Measurements from ENCODE around the gene AP3B2. TPM values are rescaled to one million over a fixed set of nuclear protein-coding genes. Genes with fewer than 3 reads are reported as not detected.

The AP3B2 gene
- total RNA-seq, 1 experiment from 2014 or later: not detected

GRCh38 chr15:82689147-82689546 lies 20.5 kb downstream of the AP3B2 start:
- H2AFZ ChIP-seq (ENCODE audit: low read length): no peak overlapping the region
- H3K27ac ChIP-seq (ENCODE audit: low read length): no peak overlapping the region
- H3K79me2 ChIP-seq (ENCODE audit: low read length): no peaks in the 10 kb centered on the region
- no peak overlapping the region for H3K9ac ChIP-seq (ENCODE audit: low read length)
- no peaks in the 10 kb centered on the region for H3K4me1 ChIP-seq (ENCODE audit: low read length)
- H4K20me1 ChIP-seq (ENCODE audit: insufficient read depth, low read depth, low read length): no peaks in the 10 kb centered on the region
- no peaks in the 10 kb centered on the region for H3K36me3 ChIP-seq (ENCODE audit: insufficient read depth, low read length)
- no peaks in the 10 kb centered on the region for H3K27me3 ChIP-seq (ENCODE audit: low read length)
- H3K4me2 ChIP-seq (ENCODE audit: low read depth, low read length, poor library complexity, severe bottlenecking): no peak overlapping the region
- DNase-seq: no peak
- no peak overlapping the region for H3K4me3 ChIP-seq (ENCODE audit: low read length)
- no peaks in the 10 kb centered on the region for H3K9me2 ChIP-seq (replicated peaks; ENCODE audit: insufficient read depth, low read length)
- no peaks in the 10 kb centered on the region for H3K9me3 ChIP-seq (ENCODE audit: low read length)

GRCh38 chr15:82688691-82689090 lies 21.0 kb downstream of the AP3B2 start:
- H3K9ac ChIP-seq (ENCODE audit: low read length): no peak overlapping the region
- no peaks in the 10 kb centered on the region for H3K36me3 ChIP-seq (ENCODE audit: insufficient read depth, low read length)
- no peaks in the 10 kb centered on the region for H3K9me2 ChIP-seq (replicated peaks; ENCODE audit: insufficient read depth, low read length)
- H4K20me1 ChIP-seq (ENCODE audit: insufficient read depth, low read depth, low read length): no peaks in the 10 kb centered on the region
- H3K4me1 ChIP-seq (ENCODE audit: low read length): no peaks in the 10 kb centered on the region
- no peak for DNase-seq
- no peak overlapping the region for H2AFZ ChIP-seq (ENCODE audit: low read length)
- no peaks in the 10 kb centered on the region for H3K9me3 ChIP-seq (ENCODE audit: low read length)
- H3K79me2 ChIP-seq (ENCODE audit: low read length): no peaks in the 10 kb centered on the region
- H3K4me3 ChIP-seq (ENCODE audit: low read length): no peak overlapping the region
- H3K27me3 ChIP-seq (ENCODE audit: low read length): no peaks in the 10 kb centered on the region
- no peak overlapping the region for H3K4me2 ChIP-seq (ENCODE audit: low read depth, low read length, poor library complexity, severe bottlenecking)
- H3K27ac ChIP-seq (ENCODE audit: low read length): no peak overlapping the region

- no peak for DNase-seq
- Histone ChIP-seq H3K27me3 (ENCODE audit: low read length) (no peaks in the 10 kb centered on the region), H3K4me3 (ENCODE audit: low read length) (no peak overlapping the region), H3K9me3 (ENCODE audit: low read length) (no peaks in the 10 kb centered on the region), H3K4me2 (ENCODE audit: low read depth, low read length, poor library complexity, severe bottlenecking) (no peak overlapping the region), H3K79me2 (ENCODE audit: low read length) (no peaks in the 10 kb centered on the region), H3K9ac (ENCODE audit: low read length) (no peak overlapping the region), H4K20me1 (ENCODE audit: insufficient read depth, low read depth, low read length) (no peaks in the 10 kb centered on the region), H2AFZ (ENCODE audit: low read length) (no peak overlapping the region), H3K36me3 (ENCODE audit: insufficient read depth, low read length) (no peaks in the 10 kb centered on the region), H3K4me1 (ENCODE audit: low read length) (no peaks in the 10 kb centered on the region), H3K9me2 (replicated peaks; ENCODE audit: insufficient read depth, low read length) (no peaks in the 10 kb centered on the region), H3K27ac (ENCODE audit: low read length) (no peak overlapping the region)
Observed at GRCh38 chr15:82681371-82681770, 28.3 kb downstream of the AP3B2 start.

DNA sequence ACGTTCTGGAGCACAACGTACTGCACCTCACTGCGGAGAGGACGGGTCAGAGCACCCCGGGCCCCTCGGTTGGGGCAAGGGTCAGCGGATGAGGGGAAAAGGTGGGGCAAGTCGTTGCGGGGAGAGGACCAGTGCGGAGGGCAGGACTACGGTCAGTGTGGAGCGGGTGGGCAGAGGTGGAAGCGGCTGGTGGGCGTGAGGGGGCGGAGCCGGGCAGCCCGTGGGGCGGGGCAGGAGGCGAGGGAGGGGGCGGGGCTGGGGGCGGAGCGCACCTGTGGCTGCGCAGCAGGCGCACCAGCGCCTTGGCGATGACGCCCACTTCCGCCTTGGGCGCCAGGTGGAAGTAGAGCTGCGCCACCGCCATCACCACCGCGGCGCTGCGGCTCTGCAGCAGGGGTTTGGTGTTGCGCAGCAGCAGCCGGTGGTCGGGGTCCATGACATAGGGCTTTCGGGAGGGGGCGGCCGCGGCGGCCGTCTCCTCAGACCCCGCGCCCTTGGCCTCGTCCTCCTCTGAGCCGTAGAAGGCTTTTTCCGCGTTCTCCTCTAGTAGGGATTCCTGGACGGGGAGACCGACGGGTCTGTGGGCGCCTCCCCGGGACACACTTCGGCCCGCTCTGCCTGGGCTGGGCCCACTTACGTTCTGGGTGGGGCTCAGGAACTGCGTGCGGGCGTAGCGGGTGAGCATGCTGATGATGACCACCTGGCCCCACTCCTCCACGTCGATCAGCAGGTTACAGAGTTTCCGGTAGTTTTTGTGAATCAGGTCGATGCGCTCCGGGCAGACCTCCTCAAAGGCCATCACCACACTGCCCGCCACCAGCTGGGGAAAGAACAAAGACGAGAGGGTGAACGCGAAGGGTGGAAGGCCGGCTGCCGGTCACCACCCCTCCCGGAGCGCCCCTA lies 29.2 kb downstream of the AP3B2 start:
- no peak overlapping the region for H3K4me2 ChIP-seq (ENCODE audit: low read depth, low read length, poor library complexity, severe bottlenecking)
- no peak overlapping the region for H3K4me3 ChIP-seq (ENCODE audit: low read length)
- H4K20me1 ChIP-seq (ENCODE audit: insufficient read depth, low read depth, low read length): no peaks in the 10 kb centered on the region
- no peaks in the 10 kb centered on the region for H3K9me3 ChIP-seq (ENCODE audit: low read length)
- no peak overlapping the region for H3K9ac ChIP-seq (ENCODE audit: low read length)
- no peak overlapping the region for H2AFZ ChIP-seq (ENCODE audit: low read length)
- H3K9me2 ChIP-seq (replicated peaks; ENCODE audit: insufficient read depth, low read length): no peaks in the 10 kb centered on the region
- H3K36me3 ChIP-seq (ENCODE audit: insufficient read depth, low read length): no peaks in the 10 kb centered on the region
- DNase-seq: no peak
- H3K4me1 ChIP-seq (ENCODE audit: low read length): no peaks in the 10 kb centered on the region
- no peak overlapping the region for H3K27ac ChIP-seq (ENCODE audit: low read length)
- H3K79me2 ChIP-seq (ENCODE audit: low read length): no peaks in the 10 kb centered on the region
- H3K27me3 ChIP-seq (ENCODE audit: low read length): no peaks in the 10 kb centered on the region

- no peaks in the 10 kb centered on the region for H3K9me3 ChIP-seq (ENCODE audit: low read length)
- no peaks in the 10 kb centered on the region for H3K27me3 ChIP-seq (ENCODE audit: low read length)
- no peak overlapping the region for H3K4me3 ChIP-seq (ENCODE audit: low read length)
- H3K4me1 ChIP-seq (ENCODE audit: low read length): no peaks in the 10 kb centered on the region
- H2AFZ ChIP-seq (ENCODE audit: low read length): no peak overlapping the region
- H4K20me1 ChIP-seq (ENCODE audit: insufficient read depth, low read depth, low read length): no peaks in the 10 kb centered on the region
- no peak overlapping the region for H3K27ac ChIP-seq (ENCODE audit: low read length)
- H3K36me3 ChIP-seq (ENCODE audit: insufficient read depth, low read length): no peaks in the 10 kb centered on the region
- H3K9ac ChIP-seq (ENCODE audit: low read length): no peak overlapping the region
- H3K9me2 ChIP-seq (replicated peaks; ENCODE audit: insufficient read depth, low read length): no peaks in the 10 kb centered on the region
- no peak for DNase-seq
- no peaks in the 10 kb centered on the region for H3K79me2 ChIP-seq (ENCODE audit: low read length)
- H3K4me2 ChIP-seq (ENCODE audit: low read depth, low read length, poor library complexity, severe bottlenecking): no peak overlapping the region
Observed at GRCh38 chr15:82679626-82680199, 30.0 kb downstream of the AP3B2 start.

DNA sequence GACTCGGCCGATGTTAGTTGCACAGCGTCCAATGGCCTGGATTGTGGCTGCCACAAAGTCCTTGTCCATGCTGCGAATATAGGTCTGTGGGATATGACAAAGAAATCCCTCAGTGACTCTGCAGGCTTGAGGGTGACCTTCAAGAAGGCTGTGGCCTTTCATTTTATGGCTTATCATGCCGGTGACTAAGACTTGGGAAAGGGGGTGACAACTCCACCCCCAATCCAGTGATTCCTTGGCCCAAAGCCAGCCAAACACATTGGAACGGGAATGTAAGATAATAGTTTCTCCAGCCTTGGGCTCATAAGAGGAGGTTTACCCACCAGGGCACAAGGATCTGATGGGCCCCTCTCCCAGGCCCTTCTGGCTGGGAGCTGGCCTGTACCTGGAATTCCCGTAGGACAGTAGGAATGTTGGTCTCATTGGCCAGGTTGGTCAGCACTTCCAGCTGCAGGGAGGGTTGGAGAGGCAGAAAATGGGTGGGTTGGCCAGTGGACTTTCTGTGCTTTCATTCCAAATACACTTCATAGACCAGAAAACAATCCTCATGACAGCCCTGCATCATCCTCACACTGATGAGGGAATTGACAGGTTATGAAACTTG lies 31.9 kb downstream of the AP3B2 start:
- Histone ChIP-seq H3K36me3 (ENCODE audit: insufficient read depth, low read length) (no peaks in the 10 kb centered on the region), H3K4me2 (ENCODE audit: low read depth, low read length, poor library complexity, severe bottlenecking) (no peak overlapping the region), H3K4me1 (ENCODE audit: low read length) (no peaks in the 10 kb centered on the region), H3K79me2 (ENCODE audit: low read length) (no peaks in the 10 kb centered on the region), H2AFZ (ENCODE audit: low read length) (no peak overlapping the region), H3K9me2 (replicated peaks; ENCODE audit: insufficient read depth, low read length) (no peaks in the 10 kb centered on the region), H3K9me3 (ENCODE audit: low read length) (no peaks in the 10 kb centered on the region), H3K9ac (ENCODE audit: low read length) (no peak overlapping the region), H3K27me3 (ENCODE audit: low read length) (no peaks in the 10 kb centered on the region), H4K20me1 (ENCODE audit: insufficient read depth, low read depth, low read length) (no peaks in the 10 kb centered on the region), H3K4me3 (ENCODE audit: low read length) (no peak overlapping the region), H3K27ac (ENCODE audit: low read length) (no peak overlapping the region)
- DNase-seq: no peak

DNA sequence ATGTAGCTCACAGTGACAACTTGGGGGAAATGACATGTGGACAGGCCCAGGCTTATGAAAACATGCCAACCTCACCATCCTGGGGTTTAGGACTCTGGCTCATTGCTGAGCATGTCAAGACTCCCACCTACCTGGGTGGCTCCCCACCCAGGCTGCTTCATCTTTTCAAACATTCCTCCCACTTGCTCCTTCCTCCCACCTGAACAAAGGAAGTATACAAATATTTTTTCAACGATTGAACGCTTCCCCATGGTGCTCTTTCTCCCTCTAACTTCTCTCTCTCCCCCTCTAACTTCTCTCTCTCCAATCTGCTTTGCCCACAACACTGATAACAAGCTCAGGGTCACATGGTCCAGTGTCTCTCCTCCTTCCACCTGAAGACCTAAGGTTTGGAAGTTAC lies 34.8 kb downstream of the AP3B2 start:
- Histone ChIP-seq H3K36me3 (ENCODE audit: insufficient read depth, low read length) (no peaks in the 10 kb centered on the region), H3K27me3 (ENCODE audit: low read length) (no peaks in the 10 kb centered on the region), H3K9me3 (ENCODE audit: low read length) (no peaks in the 10 kb centered on the region), H3K4me3 (ENCODE audit: low read length) (no peak overlapping the region), H3K9ac (ENCODE audit: low read length) (no peak overlapping the region), H4K20me1 (ENCODE audit: insufficient read depth, low read depth, low read length) (no peaks in the 10 kb centered on the region), H3K4me2 (ENCODE audit: low read depth, low read length, poor library complexity, severe bottlenecking) (no peak overlapping the region), H3K79me2 (ENCODE audit: low read length) (no peaks in the 10 kb centered on the region), H3K9me2 (replicated peaks; ENCODE audit: insufficient read depth, low read length) (no peaks in the 10 kb centered on the region), H3K27ac (ENCODE audit: low read length) (no peak overlapping the region), H3K4me1 (ENCODE audit: low read length) (no peaks in the 10 kb centered on the region), H2AFZ (ENCODE audit: low read length) (no peak overlapping the region)
- no peak for DNase-seq

GRCh38 chr15:82670699-82671098 lies 39.0 kb downstream of the AP3B2 start:
- Histone ChIP-seq H4K20me1 (ENCODE audit: insufficient read depth, low read depth, low read length) (no peaks in the 10 kb centered on the region), H2AFZ (ENCODE audit: low read length) (no peak overlapping the region), H3K79me2 (ENCODE audit: low read length) (no peaks in the 10 kb centered on the region), H3K36me3 (ENCODE audit: insufficient read depth, low read length) (no peaks in the 10 kb centered on the region), H3K9me3 (ENCODE audit: low read length) (no peaks in the 10 kb centered on the region), H3K9me2 (replicated peaks; ENCODE audit: insufficient read depth, low read length) (no peaks in the 10 kb centered on the region), H3K9ac (ENCODE audit: low read length) (no peak overlapping the region), H3K4me1 (ENCODE audit: low read length) (no peaks in the 10 kb centered on the region), H3K27ac (ENCODE audit: low read length) (no peak overlapping the region), H3K4me3 (ENCODE audit: low read length) (no peak overlapping the region), H3K27me3 (ENCODE audit: low read length) (no peaks in the 10 kb centered on the region), H3K4me2 (ENCODE audit: low read depth, low read length, poor library complexity, severe bottlenecking) (no peak overlapping the region)
- DNase-seq: no peak
